Duodenal mucosa (tissue), 2 donors: Measurements from ENCODE around the gene CALML5.
A peak's percentile ranks its signal among the peaks of the same experiment; 100 is the strongest.

Source experiments
- H3K27ac ChIP-seq: one replicate; pipeline ENCODE4 v1.7.0; 2013; ENCODE audit warnings: low read depth, low read length
- H3K27me3 ChIP-seq, 2 donors: one replicate each; pipeline ENCODE4 v1.7.0; 2013; ENCODE audit warnings: low read length in 2 of 2, control low read depth in 1 of 2; ENCODE audit not compliant: insufficient read depth in 2 of 2, control insufficient read depth in 1 of 2
- H3K36me3 ChIP-seq, 2 donors: one replicate each; pipeline ENCODE4 v1.7.0; 2013; ENCODE audit warnings: low read length in 2 of 2, control low read depth in 1 of 2; ENCODE audit not compliant: insufficient read depth in 2 of 2, control insufficient read depth in 1 of 2
- H3K4me1 ChIP-seq, 2 donors: one replicate each; pipeline ENCODE4 v1.7.0; 2013; ENCODE audit warnings: low read length in 2 of 2, control low read depth in 1 of 2; ENCODE audit not compliant: insufficient read depth in 2 of 2, control insufficient read depth in 1 of 2
- H3K4me3 ChIP-seq, 2 donors: one replicate each; pipeline ENCODE4 v1.7.0; 2013; ENCODE audit warnings: low read length in 2 of 2, low read depth in 1 of 2
- H3K9ac ChIP-seq, 2 donors: one replicate each; pipeline ENCODE4 v1.7.0; 2013; ENCODE audit warnings: low read length in 2 of 2, low read depth in 1 of 2
- H3K9me3 ChIP-seq, 2 donors: one replicate each; pipeline ENCODE4 v1.7.0; 2013; ENCODE audit warnings: low read length in 2 of 2, control low read depth in 1 of 2; ENCODE audit not compliant: control insufficient read depth in 1 of 2

The CALML5 gene

GRCh38 chr10:5499493-5500140, at the start of gene CALML5:
CALML5 (minus strand) TSS chr10:5499570; CDS start chr10:5499438, 132 bp downstream.
- Histone ChIP-seq H3K4me1 (peaks cover 16 to 34% of the 10 kb centered on the region in 2 donors), H3K27ac (no peak within 1 kb of the TSS), H3K4me3 (no peak within 1 kb of the TSS)

GRCh38 chr10:5547931-5548660, 48.7 kb upstream of the CALML5 start:
- no peaks in the 10 kb centered on the region for H3K36me3 ChIP-seq
- peak overlapping the region; percentile 96 for H3K27ac ChIP-seq
- H3K4me1 ChIP-seq, result peaks cover 57 to 60% of the 10 kb centered on the region in 2 donors
- H3K4me3 ChIP-seq, result peak overlapping the region; percentile 38 to 42
- H3K27me3 ChIP-seq, result no peaks in the 10 kb centered on the region
- H3K9me3 ChIP-seq, result no peaks in the 10 kb centered on the region
- peak overlapping the region; percentile 70 to 73 for H3K9ac ChIP-seq

More at GRCh38 chr10:5499493-5500140, at the start of gene CALML5:
- Histone ChIP-seq H3K36me3 (no peaks in the 10 kb centered on the region), H3K9ac (peak within 1 kb of the TSS in 1 of 2 donors; percentile 17), H3K27me3 (no peaks in the 10 kb centered on the region), H3K9me3 (no peaks in the 10 kb centered on the region)

GRCh38 chr10:5547681-5547930, 48.2 kb upstream of the CALML5 start:
- Histone ChIP-seq H3K9me3 (peaks cover 0 to 3% of the 10 kb centered on the region in 2 donors), H3K4me1 (peaks cover 57 to 60% of the 10 kb centered on the region in 2 donors), H3K36me3 (no peaks in the 10 kb centered on the region), H3K27me3 (no peaks in the 10 kb centered on the region), H3K4me3 (peak overlapping the region; percentile 38 to 42), H3K27ac (peak overlapping the region; percentile 96), H3K9ac (peak overlapping the region; percentile 70 to 73)

DNA sequence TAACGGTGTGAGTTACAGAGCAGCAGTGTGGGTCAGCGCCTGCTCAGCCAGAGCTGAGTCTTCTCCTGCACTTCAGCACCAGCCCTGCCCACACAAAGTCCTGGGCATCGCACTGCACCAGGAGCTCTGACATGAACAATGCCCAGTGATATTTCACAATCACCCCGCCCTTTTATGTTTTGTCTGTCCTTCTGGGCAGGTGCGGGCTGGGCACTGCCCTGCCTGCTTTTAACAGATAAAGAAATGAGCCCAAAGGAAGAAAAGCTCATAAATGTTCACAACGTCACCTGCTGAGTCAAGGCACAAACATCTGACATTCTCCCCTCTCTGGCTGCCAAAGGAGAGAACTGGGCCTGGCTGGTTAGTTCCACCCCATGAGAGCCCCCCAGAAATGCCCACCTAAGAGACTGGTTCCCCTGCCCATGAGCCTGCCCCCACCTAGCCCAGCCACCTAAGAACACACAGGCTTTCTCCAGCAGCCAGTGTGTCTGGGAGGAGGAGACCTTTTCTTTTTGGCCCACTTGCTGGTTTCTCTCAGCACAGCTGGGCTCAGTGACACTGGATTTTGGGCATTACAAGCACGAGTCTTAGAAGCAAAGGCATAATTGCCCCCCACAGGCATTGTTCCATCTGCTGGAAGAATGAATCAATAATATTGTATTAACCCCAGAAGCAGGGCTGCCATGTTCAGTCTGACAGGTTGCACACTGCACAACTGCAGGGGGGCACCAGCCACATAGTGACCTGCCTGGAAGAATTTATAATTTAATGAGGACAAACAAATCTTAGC, 47.7 kb upstream of the CALML5 start:
- Histone ChIP-seq H3K27ac (peak overlapping the region; percentile 96), H3K4me1 (peaks cover 54 to 59% of the 10 kb centered on the region in 2 donors), H3K9me3 (peaks cover 0 to 5% of the 10 kb centered on the region in 2 donors), H3K36me3 (no peaks in the 10 kb centered on the region), H3K27me3 (no peaks in the 10 kb centered on the region), H3K9ac (peak overlapping the region; percentile 70 to 73), H3K4me3 (peak overlapping the region in 1 of 2 donors; percentile 42)

GRCh38 chr10:5545778-5546710, 46.7 kb upstream of the CALML5 start:
- peaks cover 44 to 55% of the 10 kb centered on the region in 2 donors for H3K4me1 ChIP-seq
- H3K27ac ChIP-seq, result peak overlapping the region; percentile 48
- no peaks in the 10 kb centered on the region for H3K27me3 ChIP-seq
- peak overlapping the region in 1 of 2 donors; percentile 26 for H3K4me3 ChIP-seq
- H3K9me3 ChIP-seq, result peaks cover 0 to 5% of the 10 kb centered on the region in 2 donors
- H3K36me3 ChIP-seq, result no peaks in the 10 kb centered on the region
- peak overlapping the region; percentile 39 to 73 for H3K9ac ChIP-seq

DNA sequence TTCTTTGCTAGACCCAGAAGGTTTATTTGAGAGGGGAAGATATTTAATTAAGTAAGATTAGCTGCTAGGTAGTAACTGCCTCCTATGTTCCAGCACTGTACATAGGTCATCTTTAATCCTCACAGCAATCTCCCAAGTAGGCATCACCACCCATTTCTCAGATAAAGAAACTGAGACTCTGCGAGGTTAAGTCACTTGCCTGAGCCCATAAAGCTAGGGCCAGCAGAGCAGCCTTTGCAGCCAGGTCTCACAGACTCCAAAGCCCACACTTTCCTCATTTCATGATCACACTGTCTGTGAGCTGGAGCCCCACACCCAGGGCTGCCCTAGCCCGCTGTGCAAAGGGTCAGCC, 46.0 kb upstream of the CALML5 start:
- no peak overlapping the region for H3K4me3 ChIP-seq
- H3K9ac ChIP-seq, result peak overlapping the region in 1 of 2 donors; percentile 73
- H3K36me3 ChIP-seq, result no peaks in the 10 kb centered on the region
- no peak overlapping the region for H3K27ac ChIP-seq
- peaks cover 0 to 5% of the 10 kb centered on the region in 2 donors for H3K9me3 ChIP-seq
- H3K27me3 ChIP-seq, result no peaks in the 10 kb centered on the region
- peaks cover 44 to 60% of the 10 kb centered on the region in 2 donors for H3K4me1 ChIP-seq

DNA sequence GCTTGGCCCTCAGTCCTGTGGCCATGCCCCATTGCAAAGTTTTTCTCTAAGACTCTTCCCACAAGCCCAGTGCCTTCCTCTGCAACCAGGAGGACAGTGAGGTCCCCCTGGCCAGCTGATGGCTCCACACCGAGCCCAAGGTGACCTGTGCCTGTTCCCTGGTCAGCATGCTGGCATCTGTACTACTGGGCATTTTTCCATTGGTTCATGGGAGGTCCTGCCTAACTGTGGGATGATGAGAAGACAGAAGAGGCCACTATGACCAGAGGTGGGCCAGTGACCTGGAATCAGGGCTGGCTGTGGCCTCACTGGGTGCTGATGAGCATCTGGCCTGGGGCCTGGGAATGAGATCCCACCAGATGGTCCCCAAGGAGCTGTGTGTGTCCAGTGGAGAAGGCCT, 45.6 kb upstream of the CALML5 start:
- H3K4me3 ChIP-seq, result no peak overlapping the region
- peak overlapping the region in 1 of 2 donors; percentile 73 for H3K9ac ChIP-seq
- no peak overlapping the region for H3K27ac ChIP-seq
- H3K4me1 ChIP-seq, result peaks cover 44 to 60% of the 10 kb centered on the region in 2 donors
- no peaks in the 10 kb centered on the region for H3K36me3 ChIP-seq
- peaks cover 0 to 5% of the 10 kb centered on the region in 2 donors for H3K9me3 ChIP-seq
- no peaks in the 10 kb centered on the region for H3K27me3 ChIP-seq

DNA sequence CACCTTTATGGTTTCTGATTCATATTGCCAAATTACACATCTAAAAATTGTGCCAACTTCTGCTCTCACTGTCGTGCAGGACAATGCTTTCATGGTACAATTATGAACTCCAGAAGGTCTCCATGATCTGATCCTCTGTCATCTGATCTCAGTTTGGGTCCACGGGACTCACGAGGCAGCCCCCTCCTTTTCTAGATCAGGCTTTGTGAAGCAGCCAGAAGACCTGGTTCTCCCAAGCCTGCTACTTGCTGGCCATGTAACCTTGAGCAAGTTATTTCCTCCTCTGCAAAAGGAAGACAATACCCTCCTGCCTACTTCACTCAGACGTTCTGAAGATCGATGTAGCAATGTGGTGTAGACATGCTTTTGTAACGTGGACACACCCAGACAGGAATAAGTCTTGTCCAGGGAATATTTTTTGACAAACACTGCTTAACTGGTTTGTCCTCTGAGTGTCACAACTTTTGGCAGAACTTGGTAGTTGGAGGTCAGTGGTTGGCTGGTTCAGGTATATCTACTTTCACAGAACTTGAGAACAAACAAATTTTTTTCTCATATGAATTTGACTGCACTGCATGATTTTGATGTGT, 44.9 kb upstream of the CALML5 start:
- no peaks in the 10 kb centered on the region for H3K36me3 ChIP-seq
- no peak overlapping the region for H3K27ac ChIP-seq
- peaks cover 43 to 56% of the 10 kb centered on the region in 2 donors for H3K4me1 ChIP-seq
- no peak overlapping the region for H3K4me3 ChIP-seq
- peaks cover 0 to 5% of the 10 kb centered on the region in 2 donors for H3K9me3 ChIP-seq
- no peaks in the 10 kb centered on the region for H3K27me3 ChIP-seq
- no peak overlapping the region for H3K9ac ChIP-seq

- no peak overlapping the region for H3K27ac ChIP-seq
- H3K4me1 ChIP-seq, result peaks cover 36 to 49% of the 10 kb centered on the region in 2 donors
- no peaks in the 10 kb centered on the region for H3K27me3 ChIP-seq
These were observed 44.3 kb upstream of the CALML5 start for GRCh38 chr10:5543623-5544022.

More at GRCh38 chr10:5543623-5544022, 44.3 kb upstream of the CALML5 start:
- Histone ChIP-seq H3K9ac (no peak overlapping the region), H3K4me3 (no peak overlapping the region), H3K9me3 (peaks cover 0 to 5% of the 10 kb centered on the region in 2 donors), H3K36me3 (no peaks in the 10 kb centered on the region)
